Erythroblast (primary cell): ENCODE measurements around the gene S100A14.
"Not testable (repeated sequence)": the region's sequence is repeated elsewhere in the genome, so short reads cannot be mapped to it uniquely, and the experiment has no call there.

Source experiments
- DNase-seq, 2 experiments: peaks; one replicate each; lab custom pipeline; 2025; lab: John Stamatoyannopoulos, UW
- GATA1 ChIP-seq: IDR thresholded peaks from 2 replicates; pipeline ENCODE4 v1.6.1; 2011; ENCODE audit warnings: low read depth, mild to moderate bottlenecking, control low read depth, low read length, moderate library complexity
- POLR2A ChIP-seq: IDR thresholded peaks from 2 replicates; pipeline ENCODE4 v1.6.1; 2011; ENCODE audit warnings: mild to moderate bottlenecking, low read length

The S100A14 gene

DNA sequence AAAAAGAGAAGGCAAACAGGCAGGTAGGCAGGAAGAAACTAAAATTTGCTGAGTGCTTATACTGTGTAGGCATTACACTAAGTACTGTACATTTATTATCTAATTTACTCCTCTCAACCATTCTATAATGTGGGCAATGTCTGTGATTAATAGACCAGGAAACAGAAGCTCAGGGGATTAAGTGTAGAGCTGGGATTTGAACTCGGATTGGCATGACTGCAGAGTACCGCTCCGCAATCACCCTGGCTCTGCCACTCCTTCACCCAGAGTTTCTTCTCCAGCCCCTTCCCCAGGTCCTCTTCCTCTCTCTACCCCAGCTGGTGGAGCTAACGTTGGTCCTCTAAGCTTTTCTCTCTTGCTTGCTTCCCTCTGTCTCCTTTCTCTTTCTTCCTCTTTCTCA lies 39.0 kb downstream of the S100A14 start:
- no peak for DNase-seq
- TF ChIP-seq POLR2A (no peak), GATA1 (no peak)

DNA sequence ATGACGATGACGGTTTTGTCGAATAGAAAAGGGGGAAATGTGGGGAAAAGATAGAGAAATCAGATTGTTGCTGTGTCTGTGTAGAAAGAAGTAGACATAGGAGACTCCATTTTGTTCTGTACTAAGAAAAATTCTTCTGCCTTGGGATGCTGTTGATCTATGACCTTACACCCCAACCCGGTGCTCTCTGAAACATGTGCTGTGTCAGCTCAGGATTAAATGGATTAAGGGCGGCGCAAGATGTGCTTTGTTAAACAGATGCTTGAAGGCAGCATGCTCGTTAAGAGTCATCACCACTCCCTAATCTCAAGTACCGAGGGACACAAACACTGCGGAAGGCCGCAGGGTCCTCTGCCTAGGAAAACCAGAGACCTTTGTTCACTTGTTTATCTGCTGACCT lies 40.6 kb downstream of the S100A14 start:
- not testable (repeated sequence) for DNase-seq

GRCh38 chr1:153575081-153575491 lies 41.0 kb downstream of the S100A14 start:
- DNase-seq, result not testable (repeated sequence)

- DNase-seq, result no peak
- TF ChIP-seq GATA1, result no peak
- no peak for TF ChIP-seq POLR2A
Measured at GRCh38 chr1:153573351-153573750, 42.8 kb downstream of the S100A14 start.

DNA sequence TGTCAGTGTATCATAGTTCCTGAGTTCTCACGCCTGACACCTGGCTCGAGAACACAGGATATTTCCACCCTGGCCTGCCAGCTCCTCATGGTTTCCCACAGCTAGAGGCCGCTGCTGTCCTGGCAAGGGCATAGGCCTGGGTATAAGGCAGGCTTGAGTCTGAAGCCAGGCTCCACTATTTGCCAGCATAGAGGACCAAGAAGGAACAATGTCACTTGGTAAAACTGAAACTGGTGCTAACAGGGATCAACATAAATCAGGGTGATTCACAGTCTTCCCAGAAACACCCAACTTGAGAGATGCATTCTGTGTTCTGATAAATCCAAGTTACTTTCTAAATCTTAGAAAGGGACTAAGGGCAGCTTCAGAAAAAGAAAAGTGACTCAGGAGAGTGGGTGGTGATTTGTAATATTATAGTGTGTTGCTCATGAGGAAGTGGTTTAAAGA lies 43.5 kb downstream of the S100A14 start:
- TF ChIP-seq GATA1, result no peak
- TF ChIP-seq POLR2A, result no peak
- peak; percentile 40 to 56 for DNase-seq

DNA sequence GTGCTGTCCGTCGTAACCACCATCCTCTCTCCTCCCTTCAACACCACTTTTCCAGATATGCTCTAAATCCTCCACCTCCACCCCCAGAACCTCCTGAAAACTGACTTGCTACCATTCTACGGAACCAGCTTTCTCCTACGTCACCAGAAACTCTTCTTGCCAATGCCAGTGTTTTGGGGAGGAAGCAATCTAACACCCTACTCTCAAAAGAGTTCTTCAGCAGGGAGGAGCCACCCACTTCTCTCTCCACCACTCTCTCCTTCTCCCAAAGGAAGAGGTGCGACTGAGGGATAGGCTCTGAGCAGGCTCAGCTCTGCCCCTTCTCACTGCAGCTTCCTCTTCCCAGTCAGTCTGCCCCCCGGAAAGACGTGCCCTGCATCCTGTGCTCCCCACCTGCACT lies 44.4 kb downstream of the S100A14 start:
- TF ChIP-seq GATA1, result no peak
- no peak for TF ChIP-seq POLR2A
- DNase-seq, result no peak

DNA sequence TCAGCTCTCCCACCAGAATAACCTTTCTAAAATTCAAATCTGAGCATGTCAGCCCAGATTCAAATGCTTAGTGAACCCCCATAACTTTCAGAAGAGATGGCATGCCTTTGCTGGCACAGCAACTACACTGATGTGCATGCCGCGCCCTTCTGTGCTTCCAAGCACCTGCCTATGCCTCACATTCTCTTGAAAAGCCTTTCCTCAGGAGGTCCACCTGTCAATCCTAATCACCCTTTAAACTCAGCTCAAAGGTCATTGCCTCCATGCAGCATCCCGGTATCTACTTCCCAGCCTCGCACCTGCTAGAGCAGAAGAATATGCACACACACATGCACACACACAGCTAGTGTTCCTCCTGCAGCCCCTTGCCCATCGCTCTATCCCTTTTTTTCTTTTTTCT lies 45.3 kb downstream of the S100A14 start:
- TF ChIP-seq GATA1 (no peak), POLR2A (no peak)
- DNase-seq, result no peak

GRCh38 chr1:153569465-153569864 lies 46.7 kb downstream of the S100A14 start:
- DNase-seq, result no peak
- TF ChIP-seq GATA1, result no peak
- no peak for TF ChIP-seq POLR2A

GRCh38 chr1:153568367-153569099 lies 47.6 kb downstream of the S100A14 start:
- TF ChIP-seq GATA1 (no peak), POLR2A (no peak)
- DNase-seq, result peak; percentile 85 to 92

GRCh38 chr1:153567621-153568366 lies 48.3 kb downstream of the S100A14 start:
- no peak for TF ChIP-seq GATA1
- TF ChIP-seq POLR2A, result no peak

GRCh38 chr1:153566414-153567371 lies 49.4 kb downstream of the S100A14 start:
- peak; percentile 95 to 96 for DNase-seq
- TF ChIP-seq GATA1, result no peak
- peak; percentile 70 for TF ChIP-seq POLR2A

More at GRCh38 chr1:153567621-153568366, 48.3 kb downstream of the S100A14 start:
- DNase-seq, result peak in 1 of 2 experiments; percentile 44

- TF ChIP-seq GATA1 (no peak), POLR2A (no peak)
- peak; percentile 53 to 75 for DNase-seq
Measured at GRCh38 chr1:153565529-153566374, 50.4 kb downstream of the S100A14 start, which contains the start of gene S100A2. Gene S100A2 (minus strand): TSS chr1:153565844. CDS start chr1:153563877, 1,967 bp downstream.
